Mesothelial cell of epicardium (in vitro differentiated cells): ENCODE measurements around the gene CEP128. TPM values are rescaled to one million over a fixed set of nuclear protein-coding genes. Genes with fewer than 3 reads are reported as not detected.

Experiments used
- DNase-seq, 2 experiments: peaks; one replicate each; pipeline ENCODE4 v3.0.0; 2021; ENCODE audit warnings: low spot score in 2 of 2; ENCODE audit not compliant: unreplicated experiment in 2 of 2
- H3K27ac Mint-ChIP-seq: 2 replicates; pipeline ENCODE4 v1.8.0; 2021; ENCODE audit warnings: mixed read lengths
- H3K27me3 Mint-ChIP-seq: 2 replicates; pipeline ENCODE4 v1.8.0; 2021; ENCODE audit warnings: low read depth, mixed read lengths
- H3K36me3 Mint-ChIP-seq: 2 replicates; pipeline ENCODE4 v1.8.0; 2021; ENCODE audit warnings: mixed read lengths
- H3K4me1 Mint-ChIP-seq: 2 replicates; pipeline ENCODE4 v1.8.0; 2021; ENCODE audit warnings: mixed read lengths
- H3K4me3 Mint-ChIP-seq: 2 replicates; pipeline ENCODE4 v1.8.0; 2021; ENCODE audit warnings: mild to moderate bottlenecking, moderate library complexity, mixed read lengths
- H3K9me3 Mint-ChIP-seq: 2 replicates; pipeline ENCODE4 v1.8.0; 2021; ENCODE audit warnings: mixed read lengths
- total RNA-seq: library from RNA; stranded (reverse); gene quantifications from 3 replicates; pipeline ENCODE4 v1.2.1, GENCODE V29; 2021
- TF ChIP-seq, protein P1 (sequence below): fragments of 200-600 bp; sonication (generic); IDR thresholded peaks from one replicate; pipeline ENCODE4 v1.5.0; 2021; ENCODE audit warnings: antibody characterized with exemption; ENCODE audit not compliant: unreplicated experiment

Gene CEP128
- total RNA-seq, 1 donor from 2014 or later, result 14.8 TPM

- Mint-ChIP-seq H3K27ac (no peak overlapping the region), H3K4me1 (no peaks in the 10 kb centered on the region), H3K36me3 (no peaks in the 10 kb centered on the region), H3K27me3 (no peaks in the 10 kb centered on the region), H3K4me3 (no peak overlapping the region), H3K9me3 (no peaks in the 10 kb centered on the region)
- TF ChIP-seq, protein P1, sequence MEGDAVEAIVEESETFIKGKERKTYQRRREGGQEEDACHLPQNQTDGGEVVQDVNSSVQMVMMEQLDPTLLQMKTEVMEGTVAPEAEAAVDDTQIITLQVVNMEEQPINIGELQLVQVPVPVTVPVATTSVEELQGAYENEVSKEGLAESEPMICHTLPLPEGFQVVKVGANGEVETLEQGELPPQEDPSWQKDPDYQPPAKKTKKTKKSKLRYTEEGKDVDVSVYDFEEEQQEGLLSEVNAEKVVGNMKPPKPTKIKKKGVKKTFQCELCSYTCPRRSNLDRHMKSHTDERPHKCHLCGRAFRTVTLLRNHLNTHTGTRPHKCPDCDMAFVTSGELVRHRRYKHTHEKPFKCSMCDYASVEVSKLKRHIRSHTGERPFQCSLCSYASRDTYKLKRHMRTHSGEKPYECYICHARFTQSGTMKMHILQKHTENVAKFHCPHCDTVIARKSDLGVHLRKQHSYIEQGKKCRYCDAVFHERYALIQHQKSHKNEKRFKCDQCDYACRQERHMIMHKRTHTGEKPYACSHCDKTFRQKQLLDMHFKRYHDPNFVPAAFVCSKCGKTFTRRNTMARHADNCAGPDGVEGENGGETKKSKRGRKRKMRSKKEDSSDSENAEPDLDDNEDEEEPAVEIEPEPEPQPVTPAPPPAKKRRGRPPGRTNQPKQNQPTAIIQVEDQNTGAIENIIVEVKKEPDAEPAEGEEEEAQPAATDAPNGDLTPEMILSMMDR, result no peak
- no peak for DNase-seq
Observed at GRCh38 chr14:80575763-80576162, 365.8 kb downstream of the CEP128 start.

- no peak overlapping the region for H3K4me3 Mint-ChIP-seq
- H3K4me1 Mint-ChIP-seq, result peaks cover 5% of the 10 kb centered on the region
- H3K27me3 Mint-ChIP-seq, result no peaks in the 10 kb centered on the region
- no peak for DNase-seq
- H3K36me3 Mint-ChIP-seq, result no peaks in the 10 kb centered on the region
- H3K9me3 Mint-ChIP-seq, result no peaks in the 10 kb centered on the region
- TF ChIP-seq, protein P1, result no peak
- H3K27ac Mint-ChIP-seq, result no peak overlapping the region
Observed at GRCh38 chr14:80572666-80573065, 368.9 kb downstream of the CEP128 start.

- H3K9me3 Mint-ChIP-seq, result no peaks in the 10 kb centered on the region
- peaks cover 11% of the 10 kb centered on the region for H3K4me1 Mint-ChIP-seq
- no peak overlapping the region for H3K4me3 Mint-ChIP-seq
- H3K27me3 Mint-ChIP-seq, result no peaks in the 10 kb centered on the region
- DNase-seq, result no peak
- TF ChIP-seq, protein P1, result no peak
- H3K27ac Mint-ChIP-seq, result no peak overlapping the region
- H3K36me3 Mint-ChIP-seq, result no peaks in the 10 kb centered on the region
Observed at GRCh38 chr14:80570930-80571298, 370.6 kb downstream of the CEP128 start.

DNA sequence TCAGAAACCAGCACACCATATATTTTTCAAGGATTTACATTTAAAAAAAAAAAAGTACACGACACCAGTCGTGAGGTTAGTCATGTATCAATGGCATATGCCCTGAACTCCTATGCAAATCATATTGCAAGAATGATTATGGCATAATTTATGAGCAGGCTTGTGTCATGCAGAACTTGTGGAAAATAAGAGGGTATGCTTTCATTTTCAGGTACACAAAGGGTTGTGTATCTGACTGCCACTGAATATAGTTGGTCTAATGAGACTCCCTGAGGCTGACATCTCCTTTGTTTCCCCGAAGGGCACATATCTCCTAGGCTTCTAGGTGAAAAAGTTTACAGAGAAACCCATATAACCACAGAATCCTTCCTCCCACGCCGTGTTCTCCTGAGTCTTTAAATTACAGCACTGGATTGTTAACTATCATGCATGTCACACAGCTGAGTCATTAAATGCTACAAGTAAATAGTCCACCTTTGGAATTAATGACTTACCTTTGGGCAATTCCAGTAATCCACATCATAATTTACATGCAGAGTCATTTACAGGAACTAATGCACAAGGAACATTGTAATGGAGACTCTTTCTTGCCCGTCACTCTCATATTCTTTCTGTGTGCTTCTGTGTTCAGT lies 373.5 kb downstream of the CEP128 start:
- Mint-ChIP-seq H3K9me3 (no peaks in the 10 kb centered on the region), H3K27me3 (no peaks in the 10 kb centered on the region), H3K4me3 (no peak overlapping the region), H3K36me3 (no peaks in the 10 kb centered on the region), H3K4me1 (peaks cover 17% of the 10 kb centered on the region), H3K27ac (no peak overlapping the region)
- TF ChIP-seq, protein P1, result no peak
- DNase-seq, result no peak

DNA sequence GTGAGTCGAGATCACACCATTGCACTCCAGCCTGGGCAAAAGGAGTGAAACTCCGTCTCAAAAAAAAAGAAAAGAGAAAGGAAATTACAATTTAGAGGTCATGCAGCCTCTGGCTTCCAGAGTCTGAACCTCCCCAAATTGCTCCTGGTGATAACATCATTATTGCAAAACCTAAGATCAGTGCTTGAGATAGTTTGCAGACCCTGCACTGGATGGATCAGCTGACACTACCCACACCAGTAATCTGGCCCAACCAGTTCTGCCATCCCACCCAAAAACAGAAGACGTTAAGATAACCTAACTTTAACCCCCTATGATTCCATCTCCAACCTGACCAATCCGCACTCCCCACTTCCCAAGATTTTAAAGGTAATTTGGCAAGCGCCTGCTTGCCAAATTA lies 376.5 kb downstream of the CEP128 start:
- H3K36me3 Mint-ChIP-seq, result no peaks in the 10 kb centered on the region
- peaks cover 17% of the 10 kb centered on the region for H3K4me1 Mint-ChIP-seq
- no peak overlapping the region for H3K4me3 Mint-ChIP-seq
- H3K27me3 Mint-ChIP-seq, result no peaks in the 10 kb centered on the region
- H3K27ac Mint-ChIP-seq, result no peak overlapping the region
- H3K9me3 Mint-ChIP-seq, result no peaks in the 10 kb centered on the region
- TF ChIP-seq, protein P1, result no peak
- no peak for DNase-seq

GRCh38 chr14:80564051-80564450 lies 377.5 kb downstream of the CEP128 start:
- H3K4me1 Mint-ChIP-seq, result peaks cover 17% of the 10 kb centered on the region
- no peak for DNase-seq
- TF ChIP-seq, protein P1, result no peak
- H3K27me3 Mint-ChIP-seq, result no peaks in the 10 kb centered on the region
- H3K9me3 Mint-ChIP-seq, result no peaks in the 10 kb centered on the region
- no peaks in the 10 kb centered on the region for H3K36me3 Mint-ChIP-seq
- H3K4me3 Mint-ChIP-seq, result no peak overlapping the region
- no peak overlapping the region for H3K27ac Mint-ChIP-seq
